ENCODE results near the gene PKN1.
"Not testable (repeated sequence)": the region's sequence is repeated elsewhere in the genome, so short reads cannot be mapped to it uniquely, and the experiment has no call there.

The PKN1 gene

DNA sequence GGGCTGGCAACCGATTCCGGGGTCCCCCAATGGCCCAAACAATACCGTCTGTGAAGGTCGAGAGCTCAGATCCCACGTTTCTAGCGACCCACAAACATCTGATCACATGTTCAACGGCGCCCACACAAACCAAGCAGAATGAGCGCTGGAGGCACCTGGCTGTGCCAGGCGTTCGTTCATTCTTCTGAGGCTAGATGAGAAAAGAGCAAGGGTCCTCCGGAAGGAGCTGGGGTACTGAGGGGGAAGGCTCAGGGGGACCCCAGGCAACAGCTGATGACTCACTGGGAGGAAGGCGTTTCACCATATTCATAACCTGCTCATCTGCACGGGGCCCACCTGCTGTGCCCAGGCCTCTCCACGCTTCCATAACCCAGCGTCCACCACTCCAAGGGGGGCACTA is 35.9 kb upstream of the PKN1 start:
- H3K4me3 ChIP-seq (ENCODE audit: low read depth, low read length); H2AFZ ChIP-seq (ENCODE audit: low read length, unreplicated experiment); H3K36me3 ChIP-seq (ENCODE audit: insufficient read depth, low read length); H3K4me1 ChIP-seq (ENCODE audit: control insufficient read depth, insufficient read depth, low read length, unreplicated experiment); H3K27me3 ChIP-seq (ENCODE audit: insufficient read depth, low read length); H3K27ac ChIP-seq (ENCODE audit: low read depth, low read length); H3K79me2 ChIP-seq (ENCODE audit: control insufficient read depth, insufficient read depth, low read length, unreplicated experiment): not testable (repeated sequence)

DNA sequence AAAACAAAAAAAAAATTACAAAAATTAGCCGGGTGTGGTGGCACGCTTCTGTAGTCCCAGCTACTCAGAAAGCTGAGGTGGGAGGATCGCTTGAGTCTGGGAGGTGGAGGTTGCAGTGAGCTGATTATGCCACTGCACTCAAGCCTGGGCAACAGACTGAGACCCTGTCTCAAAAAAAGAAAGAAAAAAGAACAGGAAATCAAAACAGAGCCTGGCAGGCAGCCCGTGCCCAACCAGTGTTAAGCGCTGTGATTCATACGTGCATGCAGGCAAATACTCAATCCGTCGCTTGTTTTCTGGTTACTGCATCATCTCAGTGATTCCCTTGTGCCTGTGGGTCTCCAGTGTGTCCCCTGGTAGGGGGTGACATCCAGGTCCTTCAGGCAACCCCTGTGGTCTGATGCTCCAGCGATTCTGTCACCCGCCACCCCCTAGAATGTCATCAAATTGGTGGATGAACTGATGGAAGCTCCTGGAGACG is 32.1 kb upstream of the PKN1 start:
- H3K27ac ChIP-seq (ENCODE audit: low read depth, low read length) = no peak overlapping the region
- peaks cover 10% of the 10 kb centered on the region; the same call in 1 of the 2 replicates for H3K36me3 ChIP-seq (ENCODE audit: insufficient read depth, low read length)
- H3K4me3 ChIP-seq (ENCODE audit: low read depth, low read length) = no peak overlapping the region
- no peaks in the 10 kb centered on the region for H3K79me2 ChIP-seq (ENCODE audit: control insufficient read depth, insufficient read depth, low read length, unreplicated experiment)
- no peaks in the 10 kb centered on the region for H3K4me1 ChIP-seq (ENCODE audit: control insufficient read depth, insufficient read depth, low read length, unreplicated experiment)
- H2AFZ ChIP-seq (ENCODE audit: low read length, unreplicated experiment) = no peak overlapping the region
- no peaks in the 10 kb centered on the region for H3K27me3 ChIP-seq (ENCODE audit: insufficient read depth, low read length)

DNA sequence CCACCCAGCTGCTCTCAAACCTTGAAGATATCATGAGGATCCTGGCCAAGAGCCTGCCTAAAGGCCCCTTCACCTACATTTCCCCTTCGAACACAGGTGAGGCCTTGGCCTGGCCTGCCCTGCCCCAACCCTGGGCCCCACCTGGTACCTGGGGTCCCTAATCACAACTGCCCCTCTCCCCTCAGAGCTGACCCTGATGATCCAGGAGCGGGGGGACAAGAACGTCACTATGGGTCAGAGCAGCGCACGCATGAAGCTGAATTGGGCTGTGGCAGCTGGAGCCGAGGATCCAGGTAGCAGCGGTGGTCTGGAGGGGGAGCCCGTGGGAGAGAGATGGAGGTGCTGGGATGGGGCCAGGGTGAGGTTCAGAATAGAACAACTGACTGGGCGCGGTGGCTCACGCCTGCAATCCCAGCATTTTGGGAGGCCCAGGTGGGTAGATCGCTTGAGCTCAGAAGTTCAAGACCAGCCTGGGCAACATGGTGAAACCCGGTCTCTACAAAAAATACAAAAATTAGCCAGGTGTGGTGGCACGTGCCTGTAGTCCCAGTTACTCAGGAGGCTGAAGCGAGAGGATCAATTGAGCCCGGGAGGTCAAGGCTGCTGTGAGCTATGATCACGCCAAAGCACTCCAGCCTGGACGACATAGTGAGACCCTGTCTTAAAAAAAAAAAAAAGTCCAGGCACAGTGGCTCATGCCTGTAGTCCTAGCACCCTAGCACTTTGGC is 31.5 kb upstream of the PKN1 start:
- H3K4me3 ChIP-seq (ENCODE audit: low read depth, low read length) = no peak overlapping the region
- H3K36me3 ChIP-seq (ENCODE audit: insufficient read depth, low read length) = peaks cover 11% of the 10 kb centered on the region; the same call in 1 of the 2 replicates
- no peaks in the 10 kb centered on the region for H3K79me2 ChIP-seq (ENCODE audit: control insufficient read depth, insufficient read depth, low read length, unreplicated experiment)
- no peaks in the 10 kb centered on the region for H3K4me1 ChIP-seq (ENCODE audit: control insufficient read depth, insufficient read depth, low read length, unreplicated experiment)
- H2AFZ ChIP-seq (ENCODE audit: low read length, unreplicated experiment) = no peak overlapping the region
- H3K27me3 ChIP-seq (ENCODE audit: insufficient read depth, low read length) = no peaks in the 10 kb centered on the region
- H3K27ac ChIP-seq (ENCODE audit: low read depth, low read length) = no peak overlapping the region

DNA sequence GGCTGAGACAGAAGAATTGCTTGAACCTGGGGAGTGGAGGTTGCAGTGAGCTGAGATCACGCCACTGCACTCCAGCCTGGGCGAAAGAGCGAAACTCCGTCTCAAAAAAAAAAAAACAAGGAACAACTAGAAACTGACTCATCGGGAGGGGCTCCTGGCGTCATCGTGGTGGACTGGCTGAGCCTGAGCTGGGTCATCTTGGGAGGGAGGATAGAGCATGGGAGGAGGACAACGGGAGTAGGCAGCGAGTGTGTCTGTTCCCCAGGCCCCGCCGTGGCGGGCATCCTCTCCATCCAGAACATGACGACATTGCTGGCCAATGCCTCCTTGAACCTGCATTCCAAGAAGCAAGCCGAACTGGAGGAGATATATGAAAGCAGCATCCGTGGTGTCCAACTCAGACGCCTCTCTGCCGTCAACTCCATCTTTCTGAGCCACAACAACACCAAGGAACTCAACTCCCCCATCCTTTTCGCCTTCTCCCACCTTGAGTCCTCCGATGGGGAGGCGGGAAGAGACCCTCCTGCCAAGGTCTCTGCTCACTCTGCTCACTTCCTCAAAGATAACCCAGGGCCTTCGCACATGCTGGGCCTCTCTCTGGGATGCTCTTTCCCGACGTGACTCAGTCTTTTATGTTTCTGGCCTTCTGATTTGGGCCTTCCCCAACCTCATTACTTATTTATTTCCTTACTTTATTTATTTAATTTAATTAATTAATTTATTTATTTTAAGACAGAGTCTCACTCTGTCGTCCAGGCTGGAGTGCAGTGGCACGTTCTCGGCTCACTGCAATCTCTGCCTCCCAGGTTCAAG is 30.6 kb upstream of the PKN1 start:
- peaks cover 16% of the 10 kb centered on the region; the same call in 1 of the 2 replicates for H3K36me3 ChIP-seq (ENCODE audit: insufficient read depth, low read length)

DNA sequence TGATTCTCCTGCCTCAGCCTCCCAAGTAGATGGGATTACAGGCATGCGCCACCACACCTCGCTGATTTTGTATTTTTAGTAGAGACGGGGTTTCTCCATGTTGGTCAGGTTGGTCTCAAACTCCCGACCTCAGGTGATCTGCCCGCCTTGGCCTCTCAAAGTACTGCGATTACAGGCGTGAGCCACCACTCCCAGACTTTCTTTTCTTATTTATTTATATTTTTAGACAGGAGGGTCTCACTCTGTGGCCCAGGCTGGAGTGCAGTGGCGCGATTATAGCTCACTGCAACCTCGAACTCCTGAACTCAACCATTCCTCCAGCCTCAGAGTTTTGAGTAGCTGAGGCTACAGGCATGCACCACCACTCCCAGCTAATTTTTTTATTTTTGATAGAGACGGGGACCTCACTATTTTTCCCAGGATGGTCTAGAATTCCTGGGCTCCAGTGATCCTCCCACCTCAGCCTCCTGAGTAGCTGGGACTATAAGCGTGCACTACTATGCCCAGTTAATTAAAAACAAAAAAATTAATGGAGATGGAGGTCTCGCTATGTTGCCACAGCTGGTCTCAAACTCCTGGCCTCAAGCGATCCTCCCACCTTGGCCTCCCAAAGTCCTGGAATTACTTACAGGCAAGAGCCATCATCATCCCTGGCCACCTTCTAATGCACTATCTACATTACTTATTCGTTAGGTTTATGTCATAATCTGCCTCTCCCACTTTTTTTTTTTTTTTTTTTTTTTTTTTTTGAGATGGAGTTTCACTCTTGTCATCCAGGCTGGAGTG is 29.8 kb upstream of the PKN1 start:
- not testable (repeated sequence) for H3K79me2 ChIP-seq (ENCODE audit: control insufficient read depth, insufficient read depth, low read length, unreplicated experiment); H3K27ac ChIP-seq (ENCODE audit: low read depth, low read length); H3K4me1 ChIP-seq (ENCODE audit: control insufficient read depth, insufficient read depth, low read length, unreplicated experiment); H3K27me3 ChIP-seq (ENCODE audit: insufficient read depth, low read length); H2AFZ ChIP-seq (ENCODE audit: low read length, unreplicated experiment); H3K4me3 ChIP-seq (ENCODE audit: low read depth, low read length)
- H3K36me3 ChIP-seq (ENCODE audit: insufficient read depth, low read length) = peaks cover 16% of the 10 kb centered on the region; the same call in 1 of the 2 replicates

More for the DNA sequence above, 30.6 kb upstream of the PKN1 start:
- Histone ChIP-seq H3K27me3 (ENCODE audit: insufficient read depth, low read length) (no peaks in the 10 kb centered on the region), H2AFZ (ENCODE audit: low read length, unreplicated experiment) (no peak overlapping the region), H3K79me2 (ENCODE audit: control insufficient read depth, insufficient read depth, low read length, unreplicated experiment) (no peaks in the 10 kb centered on the region), H3K4me1 (ENCODE audit: control insufficient read depth, insufficient read depth, low read length, unreplicated experiment) (no peaks in the 10 kb centered on the region), H3K27ac (ENCODE audit: low read depth, low read length) (peak overlapping the region; percentile 52; the same call in 1 of the 2 replicates), H3K4me3 (ENCODE audit: low read depth, low read length) (no peak overlapping the region)

DNA sequence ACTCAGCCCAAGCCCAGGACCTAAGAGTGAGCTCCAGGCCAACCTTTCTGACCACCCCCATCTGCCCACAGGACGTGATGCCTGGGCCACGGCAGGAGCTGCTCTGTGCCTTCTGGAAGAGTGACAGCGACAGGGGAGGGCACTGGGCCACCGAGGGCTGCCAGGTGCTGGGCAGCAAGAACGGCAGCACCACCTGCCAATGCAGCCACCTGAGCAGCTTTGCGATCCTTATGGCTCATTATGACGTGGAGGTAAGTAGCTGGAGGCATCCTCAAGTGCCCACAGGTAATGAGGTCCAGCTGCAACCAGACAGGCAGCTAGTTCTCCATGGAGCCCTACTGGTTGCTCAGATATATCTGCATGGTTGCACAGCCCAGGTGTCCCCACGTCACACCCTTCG is 28.8 kb upstream of the PKN1 start:
- Histone ChIP-seq H3K36me3 (ENCODE audit: insufficient read depth, low read length) (peaks cover 20% of the 10 kb centered on the region; the same call in 1 of the 2 replicates), H3K27ac (ENCODE audit: low read depth, low read length) (no peak overlapping the region), H3K79me2 (ENCODE audit: control insufficient read depth, insufficient read depth, low read length, unreplicated experiment) (no peaks in the 10 kb centered on the region), H3K4me1 (ENCODE audit: control insufficient read depth, insufficient read depth, low read length, unreplicated experiment) (no peaks in the 10 kb centered on the region), H3K27me3 (ENCODE audit: insufficient read depth, low read length) (no peaks in the 10 kb centered on the region), H2AFZ (ENCODE audit: low read length, unreplicated experiment) (no peak overlapping the region), H3K4me3 (ENCODE audit: low read depth, low read length) (no peak overlapping the region)

DNA sequence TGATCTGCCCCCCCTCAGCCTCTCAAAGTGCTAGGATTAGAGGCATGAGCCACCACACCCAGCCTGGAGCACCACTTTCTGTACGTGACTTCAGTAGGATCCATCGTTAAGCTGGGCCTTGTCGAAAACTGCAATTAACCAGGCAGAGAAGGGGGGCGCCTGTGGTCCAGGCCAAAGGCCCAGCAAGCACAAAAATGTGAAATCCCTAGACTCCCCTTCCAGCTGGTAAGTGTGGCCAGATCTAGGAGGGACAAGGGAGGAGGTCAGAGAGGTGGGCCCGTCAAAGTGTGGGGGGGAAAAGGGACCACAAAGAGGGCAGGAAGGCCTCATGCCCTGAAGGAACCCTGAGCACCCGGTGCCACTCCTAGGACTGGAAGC is 27.7 kb upstream of the PKN1 start:
- Histone ChIP-seq H3K79me2 (ENCODE audit: control insufficient read depth, insufficient read depth, low read length, unreplicated experiment) (no peaks in the 10 kb centered on the region), H2AFZ (ENCODE audit: low read length, unreplicated experiment) (no peak overlapping the region), H3K4me1 (ENCODE audit: control insufficient read depth, insufficient read depth, low read length, unreplicated experiment) (no peaks in the 10 kb centered on the region), H3K4me3 (ENCODE audit: low read depth, low read length) (no peak overlapping the region), H3K27ac (ENCODE audit: low read depth, low read length) (no peak overlapping the region), H3K36me3 (ENCODE audit: insufficient read depth, low read length) (peaks cover 21% of the 10 kb centered on the region; the same call in 1 of the 2 replicates), H3K27me3 (ENCODE audit: insufficient read depth, low read length) (no peaks in the 10 kb centered on the region)

DNA sequence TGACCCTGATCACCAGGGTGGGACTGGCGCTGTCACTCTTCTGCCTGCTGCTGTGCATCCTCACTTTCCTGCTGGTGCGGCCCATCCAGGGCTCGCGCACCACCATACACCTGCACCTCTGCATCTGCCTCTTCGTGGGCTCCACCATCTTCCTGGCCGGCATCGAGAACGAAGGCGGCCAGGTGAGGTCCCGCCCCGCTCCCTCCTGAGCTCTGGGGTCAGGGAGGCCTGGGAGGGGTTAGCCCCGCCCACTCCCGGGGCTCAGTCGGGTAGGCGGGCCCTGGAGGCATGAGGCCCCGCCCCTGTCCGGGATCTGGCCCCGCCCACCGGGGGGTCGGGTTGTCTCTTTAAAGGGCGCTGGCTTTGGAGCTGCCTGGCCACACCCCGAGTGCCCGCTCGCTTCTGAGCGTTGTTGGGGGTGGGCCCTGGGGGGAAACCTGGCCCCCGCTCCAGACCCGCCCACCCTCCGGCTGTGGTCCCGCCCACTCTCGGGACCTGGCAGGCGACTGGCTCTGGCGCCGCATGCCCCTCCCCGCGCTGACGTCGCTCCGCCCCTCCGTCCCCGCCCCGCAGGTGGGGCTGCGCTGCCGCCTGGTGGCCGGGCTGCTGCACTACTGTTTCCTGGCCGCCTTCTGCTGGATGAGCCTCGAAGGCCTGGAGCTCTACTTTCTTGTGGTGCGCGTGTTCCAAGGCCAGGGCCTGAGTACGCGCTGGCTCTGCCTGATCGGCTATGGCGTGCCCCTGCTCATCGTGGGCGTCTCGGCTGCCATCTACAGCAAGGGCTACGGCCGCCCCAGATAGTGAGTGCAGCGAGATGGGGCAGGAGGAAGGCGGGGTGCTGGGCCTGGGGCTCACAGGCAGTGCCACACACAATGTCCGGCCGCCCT is 27.1 kb upstream of the PKN1 start:
- peaks cover 25% of the 10 kb centered on the region; the same call in 1 of the 2 replicates for H3K36me3 ChIP-seq (ENCODE audit: insufficient read depth, low read length)
- H3K27me3 ChIP-seq (ENCODE audit: insufficient read depth, low read length) = no peaks in the 10 kb centered on the region
- no peaks in the 10 kb centered on the region for H3K4me1 ChIP-seq (ENCODE audit: control insufficient read depth, insufficient read depth, low read length, unreplicated experiment)
- H3K27ac ChIP-seq (ENCODE audit: low read depth, low read length) = no peak overlapping the region
- H3K79me2 ChIP-seq (ENCODE audit: control insufficient read depth, insufficient read depth, low read length, unreplicated experiment) = no peaks in the 10 kb centered on the region
- no peak overlapping the region for H3K4me3 ChIP-seq (ENCODE audit: low read depth, low read length)
- no peak overlapping the region for H2AFZ ChIP-seq (ENCODE audit: low read length, unreplicated experiment)

DNA sequence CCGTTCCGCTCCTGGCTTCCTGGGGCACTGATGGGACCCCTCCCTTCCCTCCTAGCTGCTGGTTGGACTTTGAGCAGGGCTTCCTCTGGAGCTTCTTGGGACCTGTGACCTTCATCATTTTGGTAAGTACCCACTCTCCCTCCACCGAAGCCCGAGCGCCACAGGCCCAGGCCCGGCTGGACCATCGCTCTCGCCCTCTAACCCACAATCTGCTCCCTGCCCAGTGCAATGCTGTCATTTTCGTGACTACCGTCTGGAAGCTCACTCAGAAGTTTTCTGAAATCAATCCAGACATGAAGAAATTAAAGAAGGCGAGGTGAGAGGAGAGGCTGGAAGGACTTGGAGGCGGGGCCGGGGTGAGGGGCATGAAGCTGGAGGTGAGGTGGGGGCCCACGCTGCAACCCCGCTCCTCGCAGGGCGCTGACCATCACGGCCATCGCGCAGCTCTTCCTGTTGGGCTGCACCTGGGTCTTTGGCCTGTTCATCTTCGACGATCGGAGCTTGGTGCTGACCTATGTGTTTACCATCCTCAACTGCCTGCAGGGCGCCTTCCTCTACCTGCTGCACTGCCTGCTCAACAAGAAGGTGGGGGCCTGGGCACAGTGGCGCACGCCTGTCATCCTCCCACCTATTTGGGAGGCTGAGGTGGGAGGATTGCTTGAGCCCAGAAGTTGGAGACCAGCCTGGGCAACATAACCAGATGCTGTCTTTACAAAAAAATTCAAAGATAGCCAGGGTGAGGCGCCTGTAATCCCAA is 26.3 kb upstream of the PKN1 start:
- Histone ChIP-seq H3K4me1 (ENCODE audit: control insufficient read depth, insufficient read depth, low read length, unreplicated experiment) (no peaks in the 10 kb centered on the region), H3K27ac (ENCODE audit: low read depth, low read length) (no peak overlapping the region), H2AFZ (ENCODE audit: low read length, unreplicated experiment) (no peak overlapping the region), H3K36me3 (ENCODE audit: insufficient read depth, low read length) (peaks cover 23% of the 10 kb centered on the region; the same call in 1 of the 2 replicates), H3K79me2 (ENCODE audit: control insufficient read depth, insufficient read depth, low read length, unreplicated experiment) (peaks cover 3% of the 10 kb centered on the region), H3K4me3 (ENCODE audit: low read depth, low read length) (no peak overlapping the region), H3K27me3 (ENCODE audit: insufficient read depth, low read length) (no peaks in the 10 kb centered on the region)

Data from ACC112 (cell line).